ENCODE results near the gene RAPGEF4.

The RAPGEF4 gene

DNA sequence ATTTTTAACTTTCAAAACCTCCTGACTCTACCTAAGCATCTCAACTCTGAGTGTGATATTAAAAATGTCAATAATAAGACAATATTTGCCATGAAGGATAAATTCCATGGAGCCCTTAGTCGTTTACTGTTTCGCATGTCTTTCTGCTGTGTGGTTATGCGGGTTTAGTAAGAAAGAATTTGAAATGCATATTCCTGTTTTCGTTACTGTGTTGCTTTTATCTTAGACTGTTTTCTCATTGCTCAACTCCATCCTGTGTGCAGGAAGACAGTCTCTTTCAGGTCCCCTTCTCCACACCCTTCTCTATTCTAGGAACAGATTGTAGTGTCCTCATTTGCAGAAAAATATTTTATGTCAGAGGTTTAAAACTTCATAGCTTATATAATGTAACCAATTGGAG, 257.5 kb downstream of the RAPGEF4 start:
- TF ChIP-seq, protein P1, sequence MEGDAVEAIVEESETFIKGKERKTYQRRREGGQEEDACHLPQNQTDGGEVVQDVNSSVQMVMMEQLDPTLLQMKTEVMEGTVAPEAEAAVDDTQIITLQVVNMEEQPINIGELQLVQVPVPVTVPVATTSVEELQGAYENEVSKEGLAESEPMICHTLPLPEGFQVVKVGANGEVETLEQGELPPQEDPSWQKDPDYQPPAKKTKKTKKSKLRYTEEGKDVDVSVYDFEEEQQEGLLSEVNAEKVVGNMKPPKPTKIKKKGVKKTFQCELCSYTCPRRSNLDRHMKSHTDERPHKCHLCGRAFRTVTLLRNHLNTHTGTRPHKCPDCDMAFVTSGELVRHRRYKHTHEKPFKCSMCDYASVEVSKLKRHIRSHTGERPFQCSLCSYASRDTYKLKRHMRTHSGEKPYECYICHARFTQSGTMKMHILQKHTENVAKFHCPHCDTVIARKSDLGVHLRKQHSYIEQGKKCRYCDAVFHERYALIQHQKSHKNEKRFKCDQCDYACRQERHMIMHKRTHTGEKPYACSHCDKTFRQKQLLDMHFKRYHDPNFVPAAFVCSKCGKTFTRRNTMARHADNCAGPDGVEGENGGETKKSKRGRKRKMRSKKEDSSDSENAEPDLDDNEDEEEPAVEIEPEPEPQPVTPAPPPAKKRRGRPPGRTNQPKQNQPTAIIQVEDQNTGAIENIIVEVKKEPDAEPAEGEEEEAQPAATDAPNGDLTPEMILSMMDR (IDR thresholded peaks at IDR 0.05; ENCODE audit: borderline replicate concordance, extremely low read depth, low read length, poor library complexity, severe bottlenecking) = no peak
- TF ChIP-seq EZH2 (IDR thresholded peaks at IDR 0.05; ENCODE audit: borderline replicate concordance, low read depth, low read length, severe bottlenecking) = no peak
- Histone ChIP-seq H3K4me2 (ENCODE audit: insufficient read depth, low read length) (no peak overlapping the region), H3K4me1 (ENCODE audit: insufficient read depth, low read length) (no peaks in the 10 kb centered on the region), H3K9me3 (ENCODE audit: insufficient read depth, low read length, severe bottlenecking) (no peaks in the 10 kb centered on the region), H3K4me3 (ENCODE audit: low read depth in 1 of 2, low read length in 2 of 2) (no peak overlapping the region), H3K27me3 (ENCODE audit: insufficient read depth, low read length, poor library complexity) (no peaks in the 10 kb centered on the region), H3K9ac (ENCODE audit: low read depth, low read length) (no peak overlapping the region), H2AFZ (ENCODE audit: low read depth, low read length) (no peak overlapping the region), H4K20me1 (ENCODE audit: insufficient read depth, low read length) (no peaks in the 10 kb centered on the region), H3K79me2 (ENCODE audit: insufficient read depth, low read length) (no peaks in the 10 kb centered on the region), H3K27ac (ENCODE audit: low read length) (no peak overlapping the region), H3K36me3 (ENCODE audit: insufficient read depth, low read length) (no peaks in the 10 kb centered on the region)
- DNase-seq (no peak), ATAC-seq (ENCODE audit: insufficient read depth, low read depth) (no peak)

DNA sequence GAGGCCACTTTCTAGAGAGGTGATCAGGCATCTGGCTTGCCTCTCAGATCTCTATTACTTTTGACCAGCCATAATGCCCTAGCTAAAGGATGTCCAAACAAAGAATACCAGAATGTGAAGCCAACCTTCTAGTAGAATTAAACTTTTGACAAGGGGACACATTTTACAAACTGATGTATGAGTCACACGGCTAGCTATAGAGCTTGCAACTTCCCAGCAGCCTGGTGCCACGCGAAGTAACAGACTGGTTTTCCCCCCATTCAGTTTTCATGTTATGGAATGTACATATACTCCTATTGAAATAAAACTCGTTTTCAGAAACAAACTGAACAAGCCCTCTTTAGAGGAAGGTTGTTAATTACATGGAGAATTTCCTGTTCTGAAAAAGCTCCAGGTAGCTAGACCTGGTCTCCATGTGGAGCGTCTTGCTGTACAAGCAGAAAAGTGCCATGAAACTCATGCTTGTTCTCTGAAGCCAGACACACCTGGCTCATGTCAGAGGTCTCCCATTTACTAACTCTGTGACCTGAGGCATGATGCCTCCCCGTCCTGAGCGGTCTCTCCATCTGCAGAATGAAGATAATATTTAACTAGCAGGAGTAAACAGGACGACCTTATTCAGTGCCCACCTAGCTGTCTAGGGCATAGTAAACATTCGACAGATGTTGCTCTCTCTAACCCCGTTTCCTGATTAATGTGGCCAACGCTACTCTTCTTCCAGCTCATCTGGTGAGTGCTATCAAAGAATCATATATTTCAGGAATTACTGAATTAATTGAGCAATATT, 258.5 kb downstream of the RAPGEF4 start:
- ATAC-seq (ENCODE audit: insufficient read depth, low read depth) (no peak), DNase-seq (no peak)
- H3K9ac ChIP-seq (ENCODE audit: low read depth, low read length) = no peak overlapping the region
- H3K79me2 ChIP-seq (ENCODE audit: insufficient read depth, low read length) = no peaks in the 10 kb centered on the region
- H3K27ac ChIP-seq (ENCODE audit: low read length) = no peak overlapping the region
- H3K4me2 ChIP-seq (ENCODE audit: insufficient read depth, low read length) = no peak overlapping the region
- no peak for TF ChIP-seq EZH2 (IDR thresholded peaks at IDR 0.05; ENCODE audit: borderline replicate concordance, low read depth, low read length, severe bottlenecking)
- no peak overlapping the region for H3K4me3 ChIP-seq (ENCODE audit: low read depth in 1 of 2, low read length in 2 of 2)
- no peaks in the 10 kb centered on the region for H4K20me1 ChIP-seq (ENCODE audit: insufficient read depth, low read length)
- no peaks in the 10 kb centered on the region for H3K27me3 ChIP-seq (ENCODE audit: insufficient read depth, low read length, poor library complexity)
- H3K9me3 ChIP-seq (ENCODE audit: insufficient read depth, low read length, severe bottlenecking) = no peaks in the 10 kb centered on the region
- H3K4me1 ChIP-seq (ENCODE audit: insufficient read depth, low read length) = no peaks in the 10 kb centered on the region
- H3K36me3 ChIP-seq (ENCODE audit: insufficient read depth, low read length) = no peaks in the 10 kb centered on the region
- H2AFZ ChIP-seq (ENCODE audit: low read depth, low read length) = no peak overlapping the region

DNA sequence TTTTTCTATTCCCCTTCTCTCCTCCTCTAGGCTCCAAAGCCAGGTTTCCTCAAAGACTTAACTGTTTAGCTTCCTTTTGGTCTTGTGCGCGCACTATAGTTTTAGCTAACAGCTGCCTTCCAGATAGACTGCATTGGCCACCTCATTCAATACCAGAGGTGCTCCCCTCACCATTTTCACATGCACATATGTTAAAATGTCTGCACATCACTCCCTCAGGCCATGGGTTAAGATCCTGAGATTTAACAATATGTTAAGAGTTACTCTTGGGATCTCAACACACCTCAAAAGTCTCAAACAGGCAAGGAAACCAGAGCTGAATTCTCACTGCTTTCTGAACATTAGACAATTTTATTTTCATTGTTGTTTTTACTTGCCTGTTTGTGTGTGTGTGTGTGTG, 259.2 kb downstream of the RAPGEF4 start:
- Histone ChIP-seq H3K79me2 (ENCODE audit: insufficient read depth, low read length) (no peaks in the 10 kb centered on the region), H3K27ac (ENCODE audit: low read length) (no peak overlapping the region), H3K4me2 (ENCODE audit: insufficient read depth, low read length) (no peak overlapping the region), H3K9ac (ENCODE audit: low read depth, low read length) (no peak overlapping the region), H3K4me3 (ENCODE audit: low read depth in 1 of 2, low read length in 2 of 2) (no peak overlapping the region), H3K4me1 (ENCODE audit: insufficient read depth, low read length) (no peaks in the 10 kb centered on the region), H4K20me1 (ENCODE audit: insufficient read depth, low read length) (no peaks in the 10 kb centered on the region), H3K27me3 (ENCODE audit: insufficient read depth, low read length, poor library complexity) (no peaks in the 10 kb centered on the region), H3K36me3 (ENCODE audit: insufficient read depth, low read length) (no peaks in the 10 kb centered on the region), H3K9me3 (ENCODE audit: insufficient read depth, low read length, severe bottlenecking) (no peaks in the 10 kb centered on the region), H2AFZ (ENCODE audit: low read depth, low read length) (no peak overlapping the region)
- DNase-seq (no peak), ATAC-seq (ENCODE audit: insufficient read depth, low read depth) (no peak)
- TF ChIP-seq, protein P1 (IDR thresholded peaks at IDR 0.05; ENCODE audit: borderline replicate concordance, extremely low read depth, low read length, poor library complexity, severe bottlenecking) = no peak
- TF ChIP-seq EZH2 (IDR thresholded peaks at IDR 0.05; ENCODE audit: borderline replicate concordance, low read depth, low read length, severe bottlenecking) = no peak

DNA sequence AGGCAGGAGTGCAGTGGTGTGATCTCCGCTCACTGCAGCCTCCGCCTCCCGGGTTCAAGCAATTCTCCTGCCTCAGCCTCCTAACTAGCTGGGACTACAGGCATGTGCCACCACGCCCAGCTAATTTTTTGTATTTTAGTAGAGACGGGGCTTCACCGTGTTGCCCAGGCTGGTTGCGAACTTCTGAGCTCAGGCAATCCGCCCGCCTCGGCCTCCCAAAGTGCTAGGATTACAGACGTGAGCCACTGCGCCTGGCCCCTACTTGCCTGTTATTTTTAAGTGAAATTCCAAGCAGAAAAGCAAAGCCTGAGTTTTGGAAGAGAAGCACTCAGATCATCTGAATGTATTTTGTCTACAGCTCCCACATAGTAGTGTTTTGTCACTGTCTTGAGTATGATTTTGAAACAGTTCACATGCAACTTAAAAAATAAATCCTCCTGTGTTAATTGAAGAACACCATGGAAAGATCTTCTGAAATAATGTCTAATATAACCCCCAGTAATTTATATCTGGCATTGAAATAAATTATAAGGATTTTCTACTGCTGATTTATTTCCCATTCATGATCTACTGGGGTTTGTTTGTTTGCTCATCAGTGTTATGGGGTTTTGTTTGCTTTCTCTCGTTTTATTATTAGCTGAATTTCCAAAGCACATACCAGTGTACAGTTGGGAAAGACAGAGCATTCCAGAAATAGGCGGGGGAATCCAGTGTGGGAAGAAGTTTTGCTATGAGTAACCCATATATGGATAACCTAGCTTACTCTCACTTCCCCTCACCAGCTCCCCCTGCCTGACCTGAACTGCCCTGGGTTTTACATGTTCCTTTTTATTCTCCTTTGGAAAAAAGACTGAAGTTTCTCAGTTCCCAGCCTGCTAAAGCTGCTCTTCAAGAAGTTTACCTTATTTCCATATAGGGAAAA, 259.9 kb downstream of the RAPGEF4 start:
- Histone ChIP-seq H3K9ac (ENCODE audit: low read depth, low read length) (no peak overlapping the region), H3K9me3 (ENCODE audit: insufficient read depth, low read length, severe bottlenecking) (no peaks in the 10 kb centered on the region), H2AFZ (ENCODE audit: low read depth, low read length) (no peak overlapping the region), H3K4me2 (ENCODE audit: insufficient read depth, low read length) (no peak overlapping the region), H3K36me3 (ENCODE audit: insufficient read depth, low read length) (no peaks in the 10 kb centered on the region), H3K27me3 (ENCODE audit: insufficient read depth, low read length, poor library complexity) (no peaks in the 10 kb centered on the region), H3K4me3 (ENCODE audit: low read depth in 1 of 2, low read length in 2 of 2) (no peak overlapping the region), H3K27ac (ENCODE audit: low read length) (no peak overlapping the region), H3K79me2 (ENCODE audit: insufficient read depth, low read length) (no peaks in the 10 kb centered on the region), H3K4me1 (ENCODE audit: insufficient read depth, low read length) (no peaks in the 10 kb centered on the region), H4K20me1 (ENCODE audit: insufficient read depth, low read length) (no peaks in the 10 kb centered on the region)
- no peak for ATAC-seq (ENCODE audit: insufficient read depth, low read depth)
- no peak for DNase-seq
- TF ChIP-seq EZH2 (IDR thresholded peaks at IDR 0.05; ENCODE audit: borderline replicate concordance, low read depth, low read length, severe bottlenecking) = no peak
- TF ChIP-seq, protein P1 (IDR thresholded peaks at IDR 0.05; ENCODE audit: borderline replicate concordance, extremely low read depth, low read length, poor library complexity, severe bottlenecking) = no peak

All from DND-41 (cell line).